H1 (cell line): Measurements from ENCODE around the gene TPSB2. TPM values are rescaled to one million over a fixed set of nuclear protein-coding genes. Genes with fewer than 3 reads are reported as not detected.

Experiments used
- CTCF ChIA-PET: fragments of 300-600 bp; sonication (Branson Sonifier 250); formaldehyde crosslinking; loops from one replicate; lab custom pipeline; 2021; ENCODE audit not compliant: partially characterized antibody; lab: Charles Lee
- POLR2A ChIA-PET: fragments of 300-600 bp; sonication (Branson Sonifier 250); formaldehyde crosslinking; loops from one replicate; lab custom pipeline; 2021; ENCODE audit warnings: inconsistent platforms; ENCODE audit not compliant: partially characterized antibody; lab: Charles Lee
- DNase-seq, 2 experiments: peaks; one replicate each; pipeline versions ENCODE4 v3.0.0 to v3.0.0-alpha.2; 2010 to 2022; ENCODE audit warnings: low spot score in 2 of 2, low read depth in 1 of 2, mixed read lengths in 1 of 2
- FAIRE-seq: peaks from 2 replicates; lab custom pipeline; 2011; peaks lifted over from hg19 to GRCh38; lab: Jason Lieb, UNC
- H2AFZ ChIP-seq: 2 replicates; pipeline ENCODE4 v1.8.1; 2012; ENCODE audit warnings: low read length, inconsistent platforms
- H2AK5ac ChIP-seq: 2 replicates; pipeline ENCODE4 v1.6.1; 2013; ENCODE audit warnings: low read depth, low read length
- H2BK120ac ChIP-seq: replicated peaks from 2 replicates; pipeline ENCODE3; 2013; ENCODE audit warnings: low read depth, low read length, inconsistent platforms
- H2BK12ac ChIP-seq: 2 replicates; pipeline ENCODE4 v1.6.1; 2013; ENCODE audit warnings: low read depth, low read length
- H2BK15ac ChIP-seq: 2 replicates; pipeline ENCODE4 v1.6.1; 2013; ENCODE audit warnings: low read length
- H2BK20ac ChIP-seq: 2 replicates; pipeline ENCODE4 v1.6.1; 2013; ENCODE audit warnings: low read length
- H2BK5ac ChIP-seq: 2 replicates; pipeline ENCODE4 v1.6.1; 2013; ENCODE audit warnings: low read depth, low read length
- H3K14ac ChIP-seq: 2 replicates; pipeline ENCODE4 v1.6.1; 2013; ENCODE audit warnings: inconsistent platforms; ENCODE audit not compliant: insufficient read length
- H3K18ac ChIP-seq: 2 replicates; pipeline ENCODE4 v1.6.1; 2013; ENCODE audit warnings: low read length; ENCODE audit errors: extremely low read depth
- H3K23ac ChIP-seq: 2 replicates; pipeline ENCODE4 v1.6.1; 2013; ENCODE audit warnings: inconsistent platforms; ENCODE audit not compliant: insufficient read length
- H3K23me2 ChIP-seq: 2 replicates; pipeline ENCODE4 v1.6.1; 2013; ENCODE audit warnings: low read depth, low read length
- H3K27ac ChIP-seq: 2 replicates; pipeline ENCODE4 v1.6.1; 2011; ENCODE audit warnings: low read depth, low read length, inconsistent platforms
- H3K27me3 ChIP-seq, 4 experiments: replicated peaks in 1 of 4; 1 replicate in 1 of 4; 2 replicates in 3 of 4; pipeline versions ENCODE4 v1.6.1 to v1.8.1; 2011 to 2013; ENCODE audit warnings: low read length in 3 of 4, mild to moderate bottlenecking in 3 of 4, inconsistent platforms in 2 of 4, mixed read lengths in 2 of 4, moderate library complexity in 1 of 4; ENCODE audit not compliant: control insufficient read depth in 3 of 4, insufficient read depth in 3 of 4; ENCODE audit errors: extremely low read depth in 1 of 4
- H3K36me3 ChIP-seq, 4 experiments: 2 replicates each; pipeline versions ENCODE4 v1.6.1 to v1.8.1; 2011 to 2013; ENCODE audit warnings: mild to moderate bottlenecking in 4 of 4, low read length in 3 of 4, moderate library complexity in 2 of 4, control low read depth in 1 of 4, inconsistent platforms in 1 of 4; ENCODE audit not compliant: insufficient read depth in 4 of 4, control insufficient read depth in 2 of 4
- H3K4ac ChIP-seq: replicated peaks from 2 replicates; pipeline ENCODE3; 2013; ENCODE audit warnings: low read length, low read depth, mixed read lengths, inconsistent platforms; ENCODE audit not compliant: insufficient read length
- H3K4me1 ChIP-seq, 4 experiments: replicated peaks in 1 of 4; 1 replicate in 1 of 4; 2 replicates in 3 of 4; pipeline versions ENCODE4 v1.6.1 to v1.8.1; 2011 to 2013; ENCODE audit warnings: low read length in 3 of 4, inconsistent platforms in 2 of 4, mixed read lengths in 1 of 4; ENCODE audit not compliant: insufficient read depth in 4 of 4, control insufficient read depth in 3 of 4
- H3K4me2 ChIP-seq, 2 experiments: 2 replicates each; pipeline versions ENCODE4 v1.6.1 to v1.8.1; 2011 to 2013; ENCODE audit warnings: low read depth in 2 of 2, low read length in 2 of 2, control low read depth in 1 of 2, inconsistent platforms in 1 of 2, mild to moderate bottlenecking in 1 of 2; ENCODE audit not compliant: insufficient read depth in 1 of 2
- H3K4me3 ChIP-seq, 4 experiments: fragments of 200-600, 300-600 bp in 1 of 4; sonication (generic), shearing (Covaris generic), sonication (Bioruptor Twin) in 1 of 4; 2 replicates each; pipeline versions ENCODE4 v1.5.1 to v1.8.1; 2011 to 2016; ENCODE audit warnings: low read length in 4 of 4, low read depth in 3 of 4, control low read depth in 2 of 4, inconsistent platforms in 2 of 4, mild to moderate bottlenecking in 2 of 4, mixed read lengths in 1 of 4, moderate library complexity in 1 of 4; ENCODE audit not compliant: insufficient read depth in 2 of 4; ENCODE audit errors: extremely low read depth in 1 of 4
- H3K56ac ChIP-seq: replicated peaks from 2 replicates; pipeline ENCODE3; 2013; ENCODE audit warnings: low read depth, mild to moderate bottlenecking, mixed read lengths, low read length, inconsistent platforms; ENCODE audit not compliant: insufficient read length
- H3K79me1 ChIP-seq: 2 replicates; pipeline ENCODE4 v1.6.1; 2013; ENCODE audit warnings: low read depth, low read length, control low read depth
- H3K79me2 ChIP-seq, 2 experiments: 2 replicates each; pipeline versions ENCODE4 v1.6.1 to v1.8.1; 2012 to 2013; ENCODE audit warnings: low read length in 2 of 2, mild to moderate bottlenecking in 2 of 2, inconsistent platforms in 1 of 2; ENCODE audit not compliant: insufficient read depth in 2 of 2, control insufficient read depth in 1 of 2
- H3K9ac ChIP-seq, 4 experiments: replicated peaks in 1 of 4; 1 replicate in 1 of 4; 2 replicates in 3 of 4; pipeline versions ENCODE4 v1.6.1 to v1.8.1; 2011 to 2013; ENCODE audit warnings: low read depth in 3 of 4, low read length in 3 of 4, control low read depth in 2 of 4, mild to moderate bottlenecking in 2 of 4, moderate library complexity in 2 of 4, inconsistent platforms in 1 of 4; ENCODE audit errors: extremely low read depth in 1 of 4
- H3K9me3 ChIP-seq, 2 experiments: 2 replicates each; pipeline versions ENCODE4 v1.6.1 to v1.8.1; 2012 to 2013; ENCODE audit warnings: mild to moderate bottlenecking in 2 of 2, moderate library complexity in 2 of 2, control low read depth in 1 of 2, inconsistent platforms in 1 of 2, low read depth in 1 of 2, low read length in 1 of 2, mixed read lengths in 1 of 2; ENCODE audit not compliant: insufficient read depth in 2 of 2
- H4K20me1 ChIP-seq, 2 experiments: replicated peaks in 1 of 2; 2 replicates each; pipeline versions ENCODE3 to v1.8.1; 2011 to 2013; ENCODE audit warnings: inconsistent platforms in 2 of 2, low read length in 2 of 2, mild to moderate bottlenecking in 1 of 2; ENCODE audit not compliant: insufficient read depth in 2 of 2, control insufficient read depth in 1 of 2
- H4K5ac ChIP-seq: 2 replicates; pipeline ENCODE4 v1.6.1; 2013; ENCODE audit warnings: low read length, low read depth, mixed read lengths, inconsistent platforms; ENCODE audit not compliant: insufficient read length
- H4K8ac ChIP-seq: 2 replicates; pipeline ENCODE4 v1.8.0; 2013; ENCODE audit warnings: mild to moderate bottlenecking, moderate library complexity, low read length, inconsistent platforms; ENCODE audit not compliant: insufficient read depth; ENCODE audit errors: extremely low read depth
- H4K91ac ChIP-seq: replicated peaks from 2 replicates; pipeline ENCODE3; 2013; ENCODE audit warnings: low read length, mixed read lengths, inconsistent platforms; ENCODE audit not compliant: insufficient read length
- EP300 ChIP-seq, 2 experiments: IDR thresholded peaks; 1 replicate in 1 of 2; 2 replicates in 1 of 2; pipeline ENCODE4 v1.6.1; 2011 to 2012; ENCODE audit warnings: low read depth in 2 of 2, low read length in 2 of 2, mild to moderate bottlenecking in 2 of 2, borderline replicate concordance in 1 of 2, inconsistent platforms in 1 of 2, moderate library complexity in 1 of 2
- NANOG ChIP-seq: IDR thresholded peaks from 2 replicates; pipeline ENCODE4 v1.6.1; 2011; ENCODE audit warnings: low read length, low read depth, mild to moderate bottlenecking, inconsistent platforms; ENCODE audit not compliant: insufficient read depth, poor library complexity, severe bottlenecking
- POU5F1 ChIP-seq: IDR thresholded peaks from 2 replicates; pipeline ENCODE4 v1.6.1; 2011; ENCODE audit warnings: low read depth, mild to moderate bottlenecking, low read length, moderate library complexity
- RNF2 ChIP-seq: fragments of 200-900, 300-1000 bp; sonication (generic); IDR thresholded peaks from 2 replicates; pipeline ENCODE4 v1.7.1; 2016; ENCODE audit warnings: borderline replicate concordance, low read depth, mild to moderate bottlenecking, antibody characterized with exemption, low read length; ENCODE audit not compliant: poor library complexity, severe bottlenecking; ENCODE audit errors: missing control alignments
- SAP30 ChIP-seq: fragments of 300-600 bp; sonication (generic); IDR thresholded peaks from 2 replicates; pipeline ENCODE4 v1.7.1; 2012; ENCODE audit warnings: low read length, moderate library complexity, mild to moderate bottlenecking, inconsistent platforms; ENCODE audit not compliant: insufficient read depth, insufficient replicate concordance
- SP1 ChIP-seq: IDR thresholded peaks from 2 replicates; pipeline ENCODE4 v1.6.1; 2011; ENCODE audit warnings: low read depth, low read length
- WGBS, 2 experiments: shearing (Covaris generic) in 1 of 2; methylation state at CpG; one replicate each; pipeline versions ENCODE4 v1.1.6 to v1.1.7; 2013 to 2015; ENCODE audit warnings: low lambda C conversion rate in 2 of 2, mixed read lengths in 2 of 2, inconsistent platforms in 1 of 2, low coverage in 1 of 2, missing lambda C conversion rate in 1 of 2; ENCODE audit not compliant: insufficient replicate concordance in 2 of 2, insufficient coverage in 1 of 2, insufficient read length in 1 of 2; ENCODE audit errors: extremely low coverage in 1 of 2, missing lambda C conversion rate in 1 of 2; 5-methylcytosine and 5-hydroxymethylcytosine counted together
- polyA plus RNA-seq, 7 experiments: library from polyadenylated mRNA; depleted of rRNA in 3 of 7; stranded (reverse) in 5 of 7; unstranded in 2 of 7; fragments of >200 nt in 5 of 7; fragments of 200-250 nt in 2 of 7; gene quantifications; 1 replicate in 5 of 7; 2 replicates in 1 of 7; 4 replicates in 1 of 7; pipeline versions ENCODE4 v1.2.1 to v1.2.3, GENCODE V29; 2011 to 2013; ENCODE audit warnings: missing spikeins in 2 of 7, mixed read lengths in 2 of 7
- total RNA-seq: library from RNA; stranded (reverse); fragmentation: NEBNext Ultra II Directional; extraction: Animal tissue kit (Norgen Biotek cat#: 25700); gene quantifications from 2 replicates; pipeline ENCODE4 v1.2.1, GENCODE V29; 2021
- TF ChIP-seq, protein P1 (sequence below): IDR thresholded peaks from 2 replicates; pipeline ENCODE4 v1.6.1; 2012; ENCODE audit warnings: low read length, inconsistent platforms
- TF ChIP-seq, protein P2 (sequence below): IDR thresholded peaks from 2 replicates; pipeline ENCODE4 v1.6.1; 2011; ENCODE audit warnings: low read depth, mild to moderate bottlenecking, low read length; ENCODE audit not compliant: insufficient read depth

TPSB2 gene
- total and polyA plus RNA-seq, 2 of the 8 experiments (the other 6 are each of a cell fraction or from before 2014, with no cell fraction given), result 0.08 TPM; not detected in 1

- H3K23me2 ChIP-seq, result peaks cover 3% of the 10 kb centered on the region; the same call in 1 of the 2 replicates
- no peak overlapping the region for H3K14ac ChIP-seq
- no peak overlapping the region for H4K5ac ChIP-seq
- H3K4me3 ChIP-seq, result no peak overlapping the region
- H4K20me1 ChIP-seq, result peaks cover 0 to 7% of the 10 kb centered on the region in 2 experiments
- H3K4me1 ChIP-seq, result peaks cover 0 to 11% (median 8%) of the 10 kb centered on the region in 4 experiments; a peak in 6 of 7 replicates
- no peak overlapping the region for H2BK15ac ChIP-seq
- peaks cover 0 to 2% of the 10 kb centered on the region in 2 experiments; a peak in 2 of 4 replicates for H3K9me3 ChIP-seq
- no peak overlapping the region for H3K23ac ChIP-seq
- no peak overlapping the region for H2AK5ac ChIP-seq
- no peak overlapping the region for H3K4me2 ChIP-seq
- CTCF ChIA-PET, result interaction anchor here (0.9 to 1.3 kb wide), 5 partner anchors 12 to 42 kb away, joined by 3 to 4 read pairs (median 3); no protein-coding TSS in a partner anchor
- WGBS, 2 experiments, result 91% methylated on average over 31 of the region's 32 CpGs; no CpG with 5 or more reads in 1 of the 2 experiments
- H3K56ac ChIP-seq, result no peak overlapping the region
- no peak for DNase-seq
- H3K27me3 ChIP-seq, result peaks cover 0 to 28% (median 15%) of the 10 kb centered on the region in 4 experiments; a peak in 5 of 7 replicates
- H2AFZ ChIP-seq, result no peak overlapping the region
- H3K79me2 ChIP-seq, result no peaks in the 10 kb centered on the region
- no peak for FAIRE-seq
- no peak overlapping the region for H3K4ac ChIP-seq
- H2BK12ac ChIP-seq, result no peak overlapping the region
- no peak overlapping the region for H2BK20ac ChIP-seq
- POLR2A ChIA-PET, result interaction anchor here (0.9 to 1.7 kb wide), 2 partner anchors 28 to 159 kb away, joined by 3 to 5 read pairs; partner anchors contain the start of gene UQCC4
- no peak overlapping the region for H4K91ac ChIP-seq
- no peak overlapping the region for H2BK5ac ChIP-seq
- no peaks in the 10 kb centered on the region; the same call in 1 of the 2 replicates for H3K79me1 ChIP-seq
- no peak overlapping the region for H3K18ac ChIP-seq
- no peak overlapping the region for H2BK120ac ChIP-seq
- 0 out of 2 replicates have a peak overlapping the region, but pooled peaks have one; percentile 25 for H4K8ac ChIP-seq
- no peaks in the 10 kb centered on the region; a peak in 1 of 8 replicates for H3K36me3 ChIP-seq
- H3K9ac ChIP-seq, result no peak overlapping the region
- H3K27ac ChIP-seq, result no peak overlapping the region
- TF ChIP-seq EP300 (IDR thresholded peaks at IDR 0.05; ENCODE audit: borderline replicate concordance in 1 of 2, low read depth in 2 of 2, low read length in 2 of 2) (no peak), SAP30 (no peak), SP1 (no peak), POU5F1 (no peak), RNF2 (no peak), NANOG (no peak)
- TF ChIP-seq, protein P1, sequence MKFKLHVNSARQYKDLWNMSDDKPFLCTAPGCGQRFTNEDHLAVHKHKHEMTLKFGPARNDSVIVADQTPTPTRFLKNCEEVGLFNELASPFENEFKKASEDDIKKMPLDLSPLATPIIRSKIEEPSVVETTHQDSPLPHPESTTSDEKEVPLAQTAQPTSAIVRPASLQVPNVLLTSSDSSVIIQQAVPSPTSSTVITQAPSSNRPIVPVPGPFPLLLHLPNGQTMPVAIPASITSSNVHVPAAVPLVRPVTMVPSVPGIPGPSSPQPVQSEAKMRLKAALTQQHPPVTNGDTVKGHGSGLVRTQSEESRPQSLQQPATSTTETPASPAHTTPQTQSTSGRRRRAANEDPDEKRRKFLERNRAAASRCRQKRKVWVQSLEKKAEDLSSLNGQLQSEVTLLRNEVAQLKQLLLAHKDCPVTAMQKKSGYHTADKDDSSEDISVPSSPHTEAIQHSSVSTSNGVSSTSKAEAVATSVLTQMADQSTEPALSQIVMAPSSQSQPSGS, result no peak
- TF ChIP-seq, protein P2, sequence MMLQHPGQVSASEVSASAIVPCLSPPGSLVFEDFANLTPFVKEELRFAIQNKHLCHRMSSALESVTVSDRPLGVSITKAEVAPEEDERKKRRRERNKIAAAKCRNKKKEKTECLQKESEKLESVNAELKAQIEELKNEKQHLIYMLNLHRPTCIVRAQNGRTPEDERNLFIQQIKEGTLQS, result no peak
Observed at GRCh38 chr16:1262210-1262845, 32.3 kb upstream of the TPSB2 start.
